Body of pancreas (tissue), 4 donors: Measurements from ENCODE around the gene CCL11. TPM values are rescaled to one million over a fixed set of nuclear protein-coding genes. Genes with fewer than 3 reads are reported as not detected.

ENCODE experiments used
- ATAC-seq: fragments of 150-250 bp; one replicate; pipeline ENCODE4 v1.9.1; 2016
- DNase-seq, 4 donors: peaks; one replicate each; pipeline ENCODE4 v3.0.0-alpha.2; 2019
- H3K27ac ChIP-seq, 4 donors: fragments of 200-600 bp; sonication (generic); 1 replicate in 3 of 4; 2 replicates in 1 of 4; pipeline versions ENCODE4 v1.5.1 to v1.6.1; 2016 to 2019; ENCODE audit warnings: mild to moderate bottlenecking in 1 of 4, mixed read lengths in 1 of 4, moderate library complexity in 1 of 4
- H3K27me3 ChIP-seq, 2 donors: fragments of 200-600 bp; sonication (generic); one replicate each; pipeline ENCODE4 v1.6.0; 2016; ENCODE audit warnings: mild to moderate bottlenecking in 1 of 2
- H3K36me3 ChIP-seq, 2 donors: fragments of 200-600 bp; sonication (generic); replicated peaks in 1 of 2; 2 replicates each; pipeline ENCODE4 v1.5.1; 2016; ENCODE audit warnings: low read depth in 2 of 2; ENCODE audit not compliant: insufficient read depth in 1 of 2
- H3K4me1 ChIP-seq: fragments of 200-600 bp; sonication (generic); one replicate; pipeline ENCODE4 v1.6.0; 2016
- H3K4me3 ChIP-seq, 2 donors: fragments of 200-600 bp; sonication (generic); 1 replicate in 1 of 2; 2 replicates in 1 of 2; pipeline ENCODE4 v1.5.1; 2016 to 2019
- H3K9me3 ChIP-seq, 3 donors: fragments of 200-600 bp; sonication (generic); 1 replicate in 2 of 3; 2 replicates in 1 of 3; pipeline ENCODE4 v1.5.1; 2016
- POLR2A ChIP-seq, 3 donors: fragments of 450-650 bp; IDR thresholded peaks; one replicate each; pipeline ENCODE4 v1.6.1; 2016; ENCODE audit warnings: antibody characterized with exemption in 3 of 3, mild to moderate bottlenecking in 2 of 3
- WGBS, 2 donors: methylation state at CpG; one replicate each; pipeline ENCODE4 v1.1.5; 2017; 5-methylcytosine and 5-hydroxymethylcytosine counted together
- intact Hi-C: fragments of 100-400 bp; cut with DNase I; formaldehyde crosslinking; loops from one replicate; pipeline ENCODE4 v1.15.1; 2023
- total RNA-seq, 2 donors: library from RNA; depleted of rRNA; stranded (reverse); fragments of >200 nt; gene quantifications; one replicate each; pipeline ENCODE4 v1.1.0, GENCODE V29; 2016
- TF ChIP-seq, protein P1 (sequence below), 7 experiments: fragments of 450-650 bp in 4 of 7; fragments of 200-600 bp in 3 of 7; sonication (generic) in 3 of 7; IDR thresholded peaks; one replicate each; pipeline ENCODE4 v1.5.1; 2016 to 2019; ENCODE audit warnings: antibody characterized with exemption in 7 of 7

CCL11 gene
- not detected for total RNA-seq

- 46 to 50% methylated on average over 3 to 4 of the region's 4 CpGs for WGBS, 2 donors
Observed at GRCh38 chr17:34285286-34285792, at the start of gene CCL11. Gene CCL11 (plus strand): TSS chr17:34285742. CDS start chr17:34285809, 67 bp downstream.

DNA sequence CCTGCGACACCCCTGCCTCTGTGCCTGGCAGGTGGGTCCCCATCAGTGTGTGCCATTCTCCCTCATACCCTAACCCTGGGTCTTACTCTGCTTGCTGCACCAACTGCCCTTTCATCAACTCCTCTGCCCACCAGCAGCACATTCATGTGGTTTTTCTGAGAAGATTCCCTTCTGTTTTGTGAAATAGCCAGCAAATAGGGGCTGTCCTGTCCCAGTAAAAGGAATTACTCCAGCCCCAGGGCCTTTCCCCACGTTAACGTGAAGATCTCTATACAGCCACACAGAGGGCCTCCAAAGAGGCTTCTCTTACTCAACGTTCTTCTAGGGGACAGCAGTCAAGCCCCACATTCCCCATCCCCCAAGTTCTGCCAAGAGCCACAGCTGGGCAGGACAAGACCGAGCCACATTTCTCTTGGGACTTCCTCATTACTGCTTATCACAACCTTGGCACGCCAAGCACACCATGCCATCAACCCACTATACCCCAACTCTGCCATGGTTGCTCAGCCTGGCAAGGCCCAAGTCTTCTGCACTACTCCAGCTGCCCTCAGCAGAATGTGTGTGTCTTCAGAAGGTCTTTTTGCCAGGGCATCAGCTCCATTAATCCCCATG lies 49.2 kb upstream of the CCL11 start:
- no peaks in the 10 kb centered on the region for H3K27me3 ChIP-seq
- no peak for DNase-seq
- no peaks in the 10 kb centered on the region for H3K9me3 ChIP-seq
- 66 to 84% methylated on average over 6 of the region's 6 CpGs for WGBS, 2 donors
- no peak for ATAC-seq
- H3K4me1 ChIP-seq = peaks cover 60% of the 10 kb centered on the region
- H3K36me3 ChIP-seq = no peaks in the 10 kb centered on the region
- no peak for TF ChIP-seq POLR2A (IDR thresholded peaks at IDR 0.05)
- TF ChIP-seq, protein P1, sequence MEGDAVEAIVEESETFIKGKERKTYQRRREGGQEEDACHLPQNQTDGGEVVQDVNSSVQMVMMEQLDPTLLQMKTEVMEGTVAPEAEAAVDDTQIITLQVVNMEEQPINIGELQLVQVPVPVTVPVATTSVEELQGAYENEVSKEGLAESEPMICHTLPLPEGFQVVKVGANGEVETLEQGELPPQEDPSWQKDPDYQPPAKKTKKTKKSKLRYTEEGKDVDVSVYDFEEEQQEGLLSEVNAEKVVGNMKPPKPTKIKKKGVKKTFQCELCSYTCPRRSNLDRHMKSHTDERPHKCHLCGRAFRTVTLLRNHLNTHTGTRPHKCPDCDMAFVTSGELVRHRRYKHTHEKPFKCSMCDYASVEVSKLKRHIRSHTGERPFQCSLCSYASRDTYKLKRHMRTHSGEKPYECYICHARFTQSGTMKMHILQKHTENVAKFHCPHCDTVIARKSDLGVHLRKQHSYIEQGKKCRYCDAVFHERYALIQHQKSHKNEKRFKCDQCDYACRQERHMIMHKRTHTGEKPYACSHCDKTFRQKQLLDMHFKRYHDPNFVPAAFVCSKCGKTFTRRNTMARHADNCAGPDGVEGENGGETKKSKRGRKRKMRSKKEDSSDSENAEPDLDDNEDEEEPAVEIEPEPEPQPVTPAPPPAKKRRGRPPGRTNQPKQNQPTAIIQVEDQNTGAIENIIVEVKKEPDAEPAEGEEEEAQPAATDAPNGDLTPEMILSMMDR (IDR thresholded peaks at IDR 0.05) = no peak
- intact Hi-C loops = no loop called here
- peak overlapping the region in 3 of 4 donors; percentile 59 to 82 (median 64) for H3K27ac ChIP-seq
- H3K4me3 ChIP-seq = no peak overlapping the region

More at GRCh38 chr17:34285286-34285792, at the start of gene CCL11:
- no peaks in the 10 kb centered on the region for H3K36me3 ChIP-seq
- no peaks in the 10 kb centered on the region for H3K4me1 ChIP-seq
- H3K4me3 ChIP-seq = no peak within 1 kb of the TSS
- intact Hi-C loops = no loop called here
- DNase-seq = no peak
- no peak for ATAC-seq
- TF ChIP-seq, protein P1 (IDR thresholded peaks at IDR 0.05) = no peak
- no peak for TF ChIP-seq POLR2A (IDR thresholded peaks at IDR 0.05)
- H3K27ac ChIP-seq = no peak within 1 kb of the TSS
- H3K27me3 ChIP-seq = no peaks in the 10 kb centered on the region
- no peaks in the 10 kb centered on the region for H3K9me3 ChIP-seq

DNA sequence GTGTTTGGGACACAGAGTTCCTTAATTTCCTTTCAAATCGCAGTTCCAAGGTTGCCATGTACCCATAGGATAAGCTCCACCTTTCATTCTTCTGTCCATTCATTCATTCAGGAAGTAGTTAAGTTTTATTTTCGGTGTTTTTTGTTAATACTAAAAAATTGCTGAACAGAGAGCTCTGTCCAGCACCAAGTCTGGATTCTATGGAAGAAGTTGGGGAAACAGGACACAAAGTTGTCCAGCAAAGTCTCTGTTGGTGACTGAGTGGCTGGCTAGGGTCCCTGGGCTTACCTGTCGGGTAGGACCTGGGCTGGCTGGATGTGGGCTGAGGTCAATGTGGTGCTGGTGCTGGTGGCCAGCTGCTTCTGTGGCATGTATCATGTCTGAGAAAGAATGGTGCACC lies 48.1 kb upstream of the CCL11 start:
- no peak for DNase-seq
- Histone ChIP-seq H3K4me1 (peaks cover 60% of the 10 kb centered on the region), H3K27ac (peak overlapping the region in 3 of 4 donors; percentile 7 to 82 (median 17)), H3K4me3 (no peak overlapping the region), H3K36me3 (no peaks in the 10 kb centered on the region), H3K9me3 (no peaks in the 10 kb centered on the region), H3K27me3 (no peaks in the 10 kb centered on the region)
- intact Hi-C loops = no loop called here
- 86% methylated on average over 3 of the region's 3 CpGs for WGBS, 2 donors
- ATAC-seq = no peak
- no peak for TF ChIP-seq POLR2A (IDR thresholded peaks at IDR 0.05)
- TF ChIP-seq, protein P1 (IDR thresholded peaks at IDR 0.05) = no peak

GRCh38 chr17:34241062-34241461 lies 44.5 kb upstream of the CCL11 start:
- Histone ChIP-seq H3K27ac (peak overlapping the region in 2 of 4 donors; percentile 26 to 32), H3K4me1 (peaks cover 36% of the 10 kb centered on the region), H3K9me3 (no peaks in the 10 kb centered on the region), H3K27me3 (no peaks in the 10 kb centered on the region), H3K4me3 (no peak overlapping the region), H3K36me3 (no peaks in the 10 kb centered on the region)
- intact Hi-C loops = no loop called here
- TF ChIP-seq POLR2A (IDR thresholded peaks at IDR 0.05) = no peak
- TF ChIP-seq, protein P1 (IDR thresholded peaks at IDR 0.05) = no peak
- ATAC-seq = peak; percentile 48
- peak; percentile 35 to 62 (median 56) for DNase-seq
- 13 to 16% methylated on average over 4 of the region's 4 CpGs for WGBS, 2 donors
